Measurements from ENCODE around the gene CPNE2.
A peak's percentile ranks its signal among the peaks of the same experiment; 100 is the strongest.

Gene CPNE2

GRCh38 chr16:57126411-57126810 is 34.0 kb downstream of the CPNE2 start:
- no peak for DNase-seq

GRCh38 chr16:57127037-57127763 is 34.8 kb downstream of the CPNE2 start:
- DNase-seq = no peak

DNA sequence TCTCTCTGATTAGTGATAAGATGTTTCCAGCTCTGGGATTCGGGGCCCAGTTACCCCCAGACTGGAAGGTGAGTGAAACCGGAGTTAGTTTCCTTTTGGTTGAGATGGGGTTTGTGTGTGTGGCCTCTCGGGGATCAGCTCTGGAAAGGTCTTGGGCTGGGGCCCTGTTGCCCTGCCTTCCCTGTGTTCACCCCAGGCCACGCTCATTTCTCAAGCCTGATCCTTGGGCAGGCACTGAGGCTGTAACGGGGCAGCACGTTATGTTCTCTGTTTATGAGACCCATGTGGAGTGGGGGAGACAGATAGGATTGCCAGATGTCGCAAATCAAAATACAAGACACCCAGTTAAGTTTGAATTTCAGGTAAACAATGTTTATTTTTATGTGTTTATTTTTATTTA is 35.5 kb downstream of the CPNE2 start:
- no peak for DNase-seq

GRCh38 chr16:57128771-57129389 is 36.5 kb downstream of the CPNE2 start:
- DNase-seq = peak; percentile 45 to 49

DNA sequence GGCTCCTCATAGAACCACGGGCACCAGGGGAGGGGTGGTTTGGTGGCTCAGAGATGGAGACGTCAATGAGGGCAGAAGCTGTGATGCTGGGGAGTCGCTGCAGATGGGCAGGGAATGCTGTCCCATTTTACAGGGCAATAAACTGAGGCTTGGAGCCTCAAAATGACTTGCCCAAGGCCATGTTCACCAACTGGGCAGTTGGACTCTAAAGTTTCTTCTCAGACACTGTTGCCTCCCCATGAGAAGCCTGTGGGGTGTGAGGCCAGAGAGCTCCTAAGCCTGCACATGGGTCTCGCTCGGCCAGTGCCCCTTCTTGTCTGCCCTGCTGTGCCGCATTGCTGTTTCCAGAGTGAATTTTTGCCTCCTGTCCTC is 38.6 kb downstream of the CPNE2 start:
- no peak for DNase-seq

DNA sequence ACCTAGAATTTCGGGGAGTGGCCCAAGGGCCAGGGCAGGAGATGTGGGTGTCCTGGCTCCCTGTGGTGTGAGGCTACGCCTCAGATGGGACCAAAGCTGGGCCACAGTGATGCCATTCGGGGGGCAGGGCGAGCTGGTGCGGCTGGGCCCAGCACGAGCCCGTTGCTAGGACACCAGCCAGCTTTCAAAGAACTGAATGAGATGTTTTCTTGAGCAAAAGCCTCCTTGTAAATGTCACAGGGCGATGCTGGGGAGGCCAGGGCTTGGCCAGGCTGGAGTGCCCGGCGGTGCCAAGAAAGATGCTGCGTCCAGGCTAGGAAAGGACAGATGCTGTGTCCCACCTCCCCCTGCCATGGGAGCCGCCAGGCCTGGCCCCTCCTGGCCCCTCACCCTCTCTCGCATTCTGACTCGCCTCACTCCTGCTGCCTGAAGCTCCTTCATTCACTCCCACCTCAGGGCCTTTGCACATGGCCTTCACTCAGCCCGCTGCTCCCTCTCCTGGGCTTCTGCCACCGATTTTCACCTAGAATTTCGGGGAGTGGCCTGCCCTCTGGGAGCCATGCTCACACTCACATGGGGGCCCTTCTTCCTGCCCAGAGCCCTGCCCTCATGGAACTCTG is 39.1 kb downstream of the CPNE2 start:
- peak in 1 of 2 donors; percentile 24 for DNase-seq

DNA sequence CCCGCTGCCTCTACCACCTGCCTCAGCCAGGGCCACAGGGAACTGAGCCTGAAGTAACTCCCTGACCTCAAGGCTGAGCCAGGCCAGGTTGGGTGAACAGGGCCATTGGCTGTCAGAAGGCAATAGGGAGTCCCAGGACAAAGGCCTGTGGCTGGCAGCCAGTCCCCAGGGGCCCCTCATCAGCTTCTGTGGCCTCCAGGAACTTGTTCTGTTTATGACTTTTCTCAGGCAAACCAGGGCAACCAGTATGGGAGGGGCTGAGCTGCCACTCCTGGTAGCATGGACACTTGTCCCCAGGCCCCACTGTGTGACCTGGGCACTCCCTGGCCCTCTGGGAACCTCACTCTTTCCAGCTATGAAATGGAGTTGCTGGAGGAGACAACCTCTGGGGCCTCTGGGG is 40.1 kb downstream of the CPNE2 start:
- DNase-seq = no peak

DNA sequence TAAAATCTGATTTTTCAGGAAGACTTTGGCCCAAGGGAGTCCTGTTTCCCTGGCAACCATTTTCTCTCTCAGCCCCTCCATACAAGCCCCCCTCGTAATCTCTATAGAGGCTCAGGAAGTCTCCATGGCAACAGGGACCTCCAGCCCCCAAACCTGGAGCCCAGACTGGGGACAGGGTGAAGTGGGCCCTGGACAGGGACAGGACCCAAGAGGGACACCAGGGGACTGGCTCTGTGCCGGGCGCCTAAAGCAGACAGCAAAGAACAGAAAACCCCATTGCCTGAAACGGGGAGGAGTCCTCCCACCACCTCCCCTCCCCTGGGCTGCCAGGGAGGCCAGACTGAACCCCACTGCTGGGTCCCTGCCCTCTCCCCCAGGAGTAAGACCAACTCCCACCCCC is 40.6 kb downstream of the CPNE2 start:
- DNase-seq = no peak

DNA sequence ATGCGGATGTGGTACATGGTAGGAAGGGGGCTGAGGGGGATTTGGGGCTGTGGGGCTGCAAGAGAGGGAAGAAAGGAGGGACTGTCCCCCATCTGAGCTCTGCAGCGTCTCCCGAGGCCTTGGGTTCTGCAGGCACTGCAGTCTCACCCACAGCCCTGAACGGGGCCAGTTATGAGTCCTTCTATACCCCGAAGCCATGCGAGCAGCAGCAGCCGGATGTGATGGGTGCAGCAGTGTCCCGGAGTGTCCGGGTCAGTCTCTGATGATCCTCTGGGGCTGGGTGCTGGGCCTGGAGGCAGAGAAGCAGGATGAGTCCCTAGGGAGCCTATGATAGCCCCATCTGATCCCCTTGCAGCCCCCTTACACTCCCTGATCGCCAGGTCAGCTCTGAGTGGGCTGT is 41.5 kb downstream of the CPNE2 start:
- DNase-seq = no peak

GRCh38 chr16:57134982-57135381 is 42.6 kb downstream of the CPNE2 start:
- peak; percentile 31 to 53 for DNase-seq

DNA sequence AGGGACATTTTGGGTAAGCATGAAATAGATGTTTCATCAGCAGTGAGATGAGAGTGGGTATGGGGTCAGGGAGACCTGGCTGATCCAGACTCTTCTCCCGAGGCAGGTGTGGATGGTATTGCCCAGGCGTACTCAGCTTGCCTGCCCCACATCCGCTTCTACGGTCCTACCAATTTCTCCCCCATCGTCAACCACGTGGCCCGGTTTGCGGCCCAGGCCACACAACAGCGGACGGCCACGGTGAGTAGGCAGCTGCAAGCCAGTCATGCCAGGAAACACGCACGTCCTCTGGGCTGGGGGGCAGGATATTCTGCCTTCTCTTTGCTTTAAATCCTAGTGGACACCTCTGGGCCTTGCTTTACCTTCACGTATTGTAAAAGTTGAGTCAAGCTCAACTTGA is 44.7 kb downstream of the CPNE2 start:
- DNase-seq = no peak

GRCh38 chr16:57137566-57138273 is 45.3 kb downstream of the CPNE2 start:
- no peak for DNase-seq

DNA sequence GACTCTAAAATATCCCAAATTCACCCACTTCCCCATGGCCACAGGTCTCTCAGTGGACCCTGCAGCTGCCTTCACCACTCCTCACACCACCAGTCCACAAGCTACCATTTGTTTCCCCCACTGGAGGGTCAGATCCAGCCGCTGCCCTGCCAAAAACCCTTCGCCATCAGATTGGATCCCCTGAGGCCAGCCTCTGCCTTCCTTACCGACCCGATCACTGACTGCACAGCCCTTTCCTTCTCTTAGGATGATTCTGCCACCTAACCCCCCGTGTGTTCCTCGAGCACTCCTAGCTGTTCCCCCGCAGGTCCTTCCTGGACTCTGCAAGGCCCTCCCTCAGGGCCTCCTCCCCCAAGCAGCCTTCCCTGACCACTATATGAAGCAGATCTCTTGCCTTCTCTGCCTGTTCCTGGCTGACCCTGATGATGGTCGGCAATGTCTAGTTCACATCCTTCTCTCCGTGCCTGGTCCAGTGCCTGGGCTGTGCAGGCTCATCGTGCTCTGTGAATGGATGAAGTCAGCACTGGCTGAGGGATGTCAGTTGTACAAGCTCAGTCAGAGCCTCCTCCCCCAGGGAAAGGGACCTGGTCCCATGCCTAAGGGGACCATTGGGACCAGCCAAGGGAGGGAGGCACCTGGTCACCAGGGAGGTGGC is 46.0 kb downstream of the CPNE2 start:
- DNase-seq = no peak

GRCh38 chr16:57140931-57141668 is 48.7 kb downstream of the CPNE2 start:
- no peak for DNase-seq

DNA sequence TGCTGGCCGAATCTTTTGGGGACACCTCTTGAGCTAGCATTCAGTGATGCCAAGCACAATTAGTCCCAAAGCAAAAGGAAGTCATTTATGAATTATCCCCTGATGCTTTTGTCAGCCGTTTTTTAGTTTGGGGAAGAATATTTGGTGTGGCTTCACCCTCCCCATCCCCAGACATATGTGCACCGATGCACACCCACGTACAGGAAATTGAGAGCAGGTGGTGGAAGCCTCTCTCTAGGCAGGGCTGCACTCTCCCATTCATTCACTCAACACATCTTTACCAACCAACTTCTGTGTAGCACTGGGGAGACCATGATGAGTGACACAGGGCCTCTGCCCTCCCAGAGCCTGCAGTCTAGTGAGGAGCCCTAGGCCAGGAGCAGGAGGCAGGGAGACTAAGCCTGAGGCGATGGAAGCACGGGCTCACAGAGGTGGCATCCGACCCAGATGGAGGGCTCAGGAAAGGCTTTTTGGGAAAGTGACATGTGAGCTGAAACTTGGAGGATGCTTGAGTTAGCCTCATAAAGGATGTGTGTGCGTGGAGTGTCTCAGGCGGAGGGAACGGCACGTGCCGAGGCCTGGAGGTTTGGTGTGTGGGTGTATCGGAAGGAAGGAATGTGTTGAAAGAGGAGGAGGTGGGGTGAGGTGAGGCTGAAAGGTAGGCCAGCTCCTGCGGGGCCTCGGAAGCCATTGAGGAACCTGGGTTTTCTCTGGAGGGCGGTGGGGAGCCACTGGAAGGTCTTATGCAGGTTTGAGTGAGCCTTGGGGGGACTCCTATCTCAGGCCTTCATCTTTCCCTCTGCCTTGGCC is 49.6 kb downstream of the CPNE2 start:
- DNase-seq = peak; percentile 16 to 34

DNA sequence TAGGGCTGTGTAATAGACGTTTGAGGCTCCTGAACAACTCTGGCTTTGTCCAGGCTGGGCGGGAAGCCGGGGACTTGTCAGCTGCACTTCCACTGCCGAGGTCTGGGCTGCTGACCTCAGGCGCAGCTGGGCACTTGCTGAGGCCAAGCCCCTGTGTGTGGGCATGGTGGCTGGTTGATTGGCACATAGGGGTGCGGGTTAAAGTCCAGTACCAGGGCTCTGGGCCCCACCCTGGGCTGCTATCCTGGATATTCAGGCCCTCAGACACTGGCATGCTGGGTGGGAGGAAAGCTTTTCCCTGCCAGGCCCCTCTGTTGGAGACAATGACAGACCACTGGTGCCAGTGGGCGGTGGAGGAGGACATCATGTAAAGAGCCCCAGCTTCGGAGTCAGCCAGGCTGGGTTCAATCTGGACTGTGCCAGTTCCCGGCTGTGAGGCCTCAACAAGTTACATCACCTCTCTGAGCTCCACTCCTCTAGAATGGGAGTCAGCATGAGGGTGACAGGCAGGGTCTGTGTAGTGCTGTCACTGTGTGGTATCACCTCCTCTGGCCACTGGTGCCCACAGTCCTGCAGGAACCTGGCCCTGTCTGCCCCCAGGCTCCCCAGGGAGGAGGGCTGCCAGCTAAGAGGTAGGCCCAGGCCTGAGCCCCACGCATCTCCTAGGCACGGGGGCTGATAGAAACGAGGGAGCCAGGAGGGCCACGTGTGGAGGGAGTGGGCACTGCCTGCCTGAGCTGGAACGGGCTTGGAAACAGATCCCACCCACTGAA is 51.0 kb downstream of the CPNE2 start:
- DNase-seq = no peak

GRCh38 chr16:57144027-57144426 is 51.6 kb downstream of the CPNE2 start:
- no peak for DNase-seq

GRCh38 chr16:57145046-57146021 is 53.0 kb downstream of the CPNE2 start:
- no peak for DNase-seq

DNA sequence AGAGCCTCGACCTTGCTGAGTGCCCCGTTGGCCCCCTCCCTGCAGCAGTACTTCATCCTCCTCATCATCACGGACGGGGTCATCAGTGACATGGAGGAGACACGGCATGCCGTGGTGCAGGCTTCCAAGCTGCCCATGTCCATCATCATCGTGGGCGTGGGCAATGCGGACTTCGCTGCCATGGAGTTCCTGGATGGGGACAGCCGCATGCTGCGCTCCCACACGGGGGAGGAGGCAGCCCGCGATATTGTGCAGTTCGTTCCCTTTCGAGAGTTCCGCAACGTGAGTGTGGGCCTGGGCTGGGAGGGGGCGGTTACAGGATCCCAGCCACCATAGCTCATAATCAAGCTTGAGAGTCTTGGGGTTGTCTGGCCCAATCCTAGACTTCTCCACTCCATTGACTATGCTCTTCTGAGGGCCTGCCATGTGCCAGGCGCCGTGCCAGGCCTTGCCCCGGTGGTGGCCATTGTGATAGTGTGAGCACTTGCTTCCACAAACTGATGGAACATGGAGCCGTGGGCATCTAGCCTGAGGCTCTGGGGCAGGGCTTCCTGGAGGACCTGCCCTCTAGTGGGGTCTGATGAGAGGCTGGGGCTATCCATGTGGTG is 53.8 kb downstream of the CPNE2 start:
- no peak for DNase-seq
